ENCODE data around the gene DEGS2.

Gene DEGS2

DNA sequence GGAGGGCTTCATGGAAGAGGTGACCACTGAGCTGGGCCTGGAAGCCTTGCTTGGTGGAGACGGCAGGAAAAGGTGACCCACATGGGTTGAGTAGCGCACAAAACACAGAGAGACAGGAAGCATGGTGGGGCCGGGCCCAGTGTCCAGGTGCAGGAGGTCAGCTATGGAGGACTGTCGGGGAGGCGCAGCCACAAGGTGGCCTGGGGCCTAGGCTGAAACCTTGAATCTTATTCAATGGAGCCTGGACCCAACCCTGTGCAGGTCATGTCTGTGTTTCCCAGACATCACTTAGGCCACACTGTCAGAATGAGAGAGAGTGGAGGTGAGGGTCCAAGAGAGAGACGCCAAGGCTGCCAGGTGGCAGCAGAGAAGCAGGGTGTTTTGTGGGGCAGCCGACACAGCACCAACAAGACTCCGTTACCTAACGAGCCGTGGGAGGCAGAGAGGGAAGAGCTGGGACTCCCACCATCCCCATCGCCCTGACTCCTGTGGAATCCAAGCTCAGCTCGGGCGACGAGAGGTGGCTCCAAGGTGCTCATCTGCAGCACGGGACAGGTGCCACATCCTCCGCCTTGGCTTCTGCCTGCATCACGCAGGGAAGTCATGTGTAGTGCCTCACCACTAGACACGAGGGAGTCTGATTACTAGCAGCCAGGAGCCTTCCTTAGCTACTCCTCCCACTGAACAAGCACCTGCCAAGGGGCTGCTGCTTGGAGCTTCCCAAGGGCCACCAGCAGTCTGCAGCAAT lies 38.7 kb downstream of the DEGS2 start:
- no peak for TF ChIP-seq CTCF (conservative IDR thresholded peaks at IDR 0.05; ENCODE audit: low read depth, low read length)

GRCh38 chr14:100119251-100119650 lies 40.2 kb downstream of the DEGS2 start:
- Histone ChIP-seq H3K27me3 (ENCODE audit: insufficient read depth, low read depth) (no peaks in the 10 kb centered on the region), H3K4me3 (IDR thresholded peaks at IDR 0.05; ENCODE audit: insufficient read depth, low read depth, low read length) (no peak overlapping the region), H3K9ac (no peak overlapping the region), H3K4me1 (ENCODE audit: low read depth, poor library complexity, severe bottlenecking) (no peaks in the 10 kb centered on the region), H3K27ac (no peak overlapping the region), H4K20me1 (ENCODE audit: insufficient read depth) (no peaks in the 10 kb centered on the region), H3K36me3 (ENCODE audit: insufficient read depth) (no peaks in the 10 kb centered on the region), H3K79me2 (ENCODE audit: insufficient read depth, low read depth) (no peaks in the 10 kb centered on the region), H2AFZ (ENCODE audit: low read depth) (no peak overlapping the region), H3K4me2 (no peak overlapping the region)
- no peak for TF ChIP-seq CTCF (conservative IDR thresholded peaks at IDR 0.05; ENCODE audit: low read depth, low read length)

More for the DNA sequence above, 38.7 kb downstream of the DEGS2 start:
- Histone ChIP-seq H3K27me3 (ENCODE audit: insufficient read depth, low read depth) (no peaks in the 10 kb centered on the region), H4K20me1 (ENCODE audit: insufficient read depth) (no peaks in the 10 kb centered on the region), H3K27ac (no peak overlapping the region), H3K36me3 (ENCODE audit: insufficient read depth) (no peaks in the 10 kb centered on the region), H3K9ac (no peak overlapping the region), H3K4me1 (ENCODE audit: low read depth, poor library complexity, severe bottlenecking) (no peaks in the 10 kb centered on the region), H3K4me3 (IDR thresholded peaks at IDR 0.05; ENCODE audit: insufficient read depth, low read depth, low read length) (no peak overlapping the region), H3K4me2 (no peak overlapping the region), H2AFZ (ENCODE audit: low read depth) (no peak overlapping the region), H3K79me2 (ENCODE audit: insufficient read depth, low read depth) (no peaks in the 10 kb centered on the region)

DNA sequence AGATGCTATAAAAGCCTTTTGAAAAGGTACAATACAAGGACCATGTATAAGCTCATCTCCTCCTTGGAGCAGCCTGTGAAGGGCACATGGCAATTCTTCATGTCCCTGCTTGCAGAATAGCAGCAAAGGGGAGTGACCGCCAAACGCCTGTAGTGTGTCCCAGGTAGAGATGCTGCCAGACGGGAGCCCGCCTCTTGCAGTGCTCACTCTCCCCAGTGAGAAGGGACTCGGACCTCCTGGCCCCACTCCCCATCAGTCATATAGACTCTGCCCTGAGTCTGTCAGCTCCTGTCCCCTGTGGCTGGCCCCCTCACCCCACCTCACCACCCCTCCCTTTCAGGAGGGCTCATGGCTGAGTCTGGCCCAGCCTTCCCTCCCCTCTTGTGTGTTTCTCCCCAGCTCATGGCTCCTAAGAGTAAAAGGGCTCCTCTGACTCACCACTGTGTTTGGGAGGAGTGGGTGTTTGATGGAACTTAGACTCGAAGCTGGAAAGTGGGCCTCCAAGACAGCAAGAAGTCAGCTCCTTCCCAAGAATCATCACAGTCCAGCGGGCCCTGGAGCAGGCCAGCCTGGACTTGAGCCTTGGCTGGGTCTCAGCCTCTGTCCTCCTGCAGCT lies 40.9 kb downstream of the DEGS2 start:
- Histone ChIP-seq H3K9ac (no peak overlapping the region), H3K4me2 (no peak overlapping the region), H3K27me3 (ENCODE audit: insufficient read depth, low read depth) (no peaks in the 10 kb centered on the region), H3K79me2 (ENCODE audit: insufficient read depth, low read depth) (no peaks in the 10 kb centered on the region), H2AFZ (ENCODE audit: low read depth) (no peak overlapping the region), H3K4me3 (IDR thresholded peaks at IDR 0.05; ENCODE audit: insufficient read depth, low read depth, low read length) (no peak overlapping the region), H3K27ac (no peak overlapping the region), H3K36me3 (ENCODE audit: insufficient read depth) (no peaks in the 10 kb centered on the region), H3K4me1 (ENCODE audit: low read depth, poor library complexity, severe bottlenecking) (no peaks in the 10 kb centered on the region), H4K20me1 (ENCODE audit: insufficient read depth) (no peaks in the 10 kb centered on the region)
- TF ChIP-seq CTCF (conservative IDR thresholded peaks at IDR 0.05; ENCODE audit: low read depth, low read length) = no peak

DNA sequence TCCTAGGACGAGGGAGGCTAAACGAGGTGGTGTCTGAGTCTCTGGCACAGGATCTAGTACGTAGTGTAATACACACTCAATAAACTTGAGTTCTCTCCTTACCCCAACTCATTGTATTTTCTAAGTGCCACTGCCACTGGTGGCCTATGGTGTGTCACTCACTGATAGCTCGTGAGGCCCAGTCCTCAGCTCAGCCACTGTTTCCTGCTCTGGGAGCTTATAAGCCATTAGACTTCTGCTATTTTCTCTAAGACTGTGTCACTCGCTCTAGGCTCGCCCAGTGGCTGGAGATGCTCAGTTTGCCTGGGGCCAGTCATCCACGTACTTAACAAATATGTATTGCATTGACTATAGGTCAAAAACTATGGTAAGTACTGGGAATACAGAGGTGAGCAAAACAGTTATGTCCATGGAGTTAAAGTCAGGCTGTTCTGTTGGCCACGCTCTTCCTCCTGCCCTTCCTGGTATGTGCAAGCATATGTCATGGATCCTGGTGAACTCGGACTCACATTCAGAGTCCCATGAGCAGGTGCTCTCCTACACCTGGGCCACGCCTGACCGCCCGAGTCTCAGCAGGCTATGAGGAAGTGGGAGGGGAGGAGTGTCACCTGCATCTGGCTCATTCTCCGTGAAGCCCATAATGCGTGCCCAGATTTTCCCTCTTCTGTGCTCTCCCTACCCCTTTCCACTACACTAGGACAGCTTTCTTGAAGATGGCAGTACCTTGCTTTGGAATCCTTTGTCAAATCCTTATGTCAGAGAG lies 41.6 kb downstream of the DEGS2 start:
- no peaks in the 10 kb centered on the region for H4K20me1 ChIP-seq (ENCODE audit: insufficient read depth)
- no peak for TF ChIP-seq CTCF (conservative IDR thresholded peaks at IDR 0.05; ENCODE audit: low read depth, low read length)
- no peak overlapping the region for H3K4me3 ChIP-seq (IDR thresholded peaks at IDR 0.05; ENCODE audit: insufficient read depth, low read depth, low read length)
- H3K27me3 ChIP-seq (ENCODE audit: insufficient read depth, low read depth) = no peaks in the 10 kb centered on the region
- no peak overlapping the region for H2AFZ ChIP-seq (ENCODE audit: low read depth)
- no peaks in the 10 kb centered on the region for H3K4me1 ChIP-seq (ENCODE audit: low read depth, poor library complexity, severe bottlenecking)
- H3K9ac ChIP-seq = no peak overlapping the region
- H3K27ac ChIP-seq = no peak overlapping the region
- no peaks in the 10 kb centered on the region for H3K36me3 ChIP-seq (ENCODE audit: insufficient read depth)
- H3K4me2 ChIP-seq = no peak overlapping the region
- no peaks in the 10 kb centered on the region for H3K79me2 ChIP-seq (ENCODE audit: insufficient read depth, low read depth)

Measured in KMS-11 (cell line).